Muscle layer of colon (tissue), 2 donors: ENCODE data around the gene FMR1.

ENCODE experiments used
- H3K27ac ChIP-seq: one replicate; pipeline ENCODE4 v1.7.0; 2013; ENCODE audit warnings: low read depth, mild to moderate bottlenecking, low read length, moderate library complexity
- H3K27me3 ChIP-seq, 2 donors: one replicate each; pipeline ENCODE4 v1.7.0; 2013; ENCODE audit warnings: low read length in 2 of 2, mild to moderate bottlenecking in 2 of 2; ENCODE audit not compliant: insufficient read depth in 2 of 2, control insufficient read depth in 1 of 2
- H3K36me3 ChIP-seq: one replicate; pipeline ENCODE4 v1.7.0; 2013; ENCODE audit warnings: mild to moderate bottlenecking, low read length; ENCODE audit not compliant: insufficient read depth
- H3K4me1 ChIP-seq: one replicate; pipeline ENCODE4 v1.7.0; 2013; ENCODE audit warnings: mild to moderate bottlenecking, low read length; ENCODE audit not compliant: insufficient read depth
- H3K4me3 ChIP-seq, 2 donors: one replicate each; pipeline ENCODE4 v1.7.0; 2013; ENCODE audit warnings: low read length in 2 of 2, low read depth in 1 of 2, mild to moderate bottlenecking in 1 of 2, moderate library complexity in 1 of 2
- H3K9ac ChIP-seq: one replicate; pipeline ENCODE4 v1.7.0; 2013; ENCODE audit warnings: low read length
- H3K9me3 ChIP-seq: one replicate; pipeline ENCODE4 v1.7.0; 2013; ENCODE audit warnings: mild to moderate bottlenecking, low read length
- donor health status: abdominal sarcoma.
- donor health status: Adenocarcinoma of cecum.

The FMR1 gene

DNA sequence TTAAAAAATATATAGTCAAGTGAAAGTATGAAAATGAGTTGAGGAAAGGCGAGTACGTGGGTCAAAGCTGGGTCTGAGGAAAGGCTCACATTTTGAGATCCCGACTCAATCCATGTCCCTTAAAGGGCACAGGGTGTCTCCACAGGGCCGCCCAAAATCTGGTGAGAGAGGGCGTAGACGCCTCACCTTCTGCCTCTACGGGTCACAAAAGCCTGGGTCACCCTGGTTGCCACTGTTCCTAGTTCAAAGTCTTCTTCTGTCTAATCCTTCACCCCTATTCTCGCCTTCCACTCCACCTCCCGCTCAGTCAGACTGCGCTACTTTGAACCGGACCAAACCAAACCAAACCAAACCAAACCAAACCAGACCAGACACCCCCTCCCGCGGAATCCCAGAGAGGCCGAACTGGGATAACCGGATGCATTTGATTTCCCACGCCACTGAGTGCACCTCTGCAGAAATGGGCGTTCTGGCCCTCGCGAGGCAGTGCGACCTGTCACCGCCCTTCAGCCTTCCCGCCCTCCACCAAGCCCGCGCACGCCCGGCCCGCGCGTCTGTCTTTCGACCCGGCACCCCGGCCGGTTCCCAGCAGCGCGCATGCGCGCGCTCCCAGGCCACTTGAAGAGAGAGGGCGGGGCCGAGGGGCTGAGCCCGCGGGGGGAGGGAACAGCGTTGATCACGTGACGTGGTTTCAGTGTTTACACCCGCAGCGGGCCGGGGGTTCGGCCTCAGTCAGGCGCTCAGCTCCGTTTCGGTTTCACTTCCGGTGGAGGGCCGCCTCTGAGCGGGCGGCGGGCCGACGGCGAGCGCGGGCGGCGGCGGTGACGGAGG is at the start of gene FMR1:
FMR1 (plus strand) TSS at position 728 of the 831 bp plus-strand sequence. CDS start 261 bp downstream, outside the sequence.
- Histone ChIP-seq H3K9ac (peak within 1 kb of the TSS; percentile 53), H3K9me3 (no peaks in the 10 kb centered on the region), H3K36me3 (no peaks in the 10 kb centered on the region), H3K4me1 (peaks cover 13% of the 10 kb centered on the region), H3K4me3 (peak within 1 kb of the TSS; percentile 49 to 55), H3K27ac (peak within 1 kb of the TSS; percentile 85), H3K27me3 (no peaks in the 10 kb centered on the region)

DNA sequence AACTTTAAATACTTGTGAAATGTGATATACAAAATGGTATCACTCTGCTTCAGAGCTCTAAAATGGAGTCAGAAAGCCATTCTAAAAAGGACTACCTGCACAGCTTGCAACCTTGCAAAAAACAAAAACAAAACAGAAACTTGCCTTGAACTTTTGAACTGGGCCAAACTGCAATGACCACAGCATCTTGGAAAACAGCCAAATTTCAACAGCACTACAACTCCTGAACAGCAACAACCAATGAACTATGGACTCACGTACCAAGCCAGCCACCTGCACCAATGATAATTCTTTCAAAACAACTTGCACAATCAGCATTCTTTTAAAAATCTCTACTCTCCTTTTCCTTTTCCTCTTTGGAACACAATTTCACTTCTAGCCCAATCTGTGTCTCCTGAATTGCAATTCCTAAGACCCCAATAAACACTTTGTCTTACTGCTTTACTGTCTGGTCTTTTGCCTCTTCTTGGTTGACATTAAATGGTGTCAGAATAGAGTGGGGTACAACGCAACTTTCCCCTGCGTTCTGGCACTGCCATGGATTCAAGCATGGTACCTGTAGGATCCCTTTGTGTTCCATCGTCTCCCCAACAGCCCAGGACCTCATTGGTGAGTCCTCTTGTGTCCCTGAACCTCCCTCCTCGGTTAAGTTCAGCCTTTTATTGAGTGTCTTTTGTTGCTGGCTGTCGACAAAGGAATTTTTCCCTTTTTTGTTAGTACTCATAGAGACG is 35.7 kb upstream of the FMR1 start:
- H3K27ac ChIP-seq = no peak overlapping the region
- no peak overlapping the region for H3K4me3 ChIP-seq

DNA sequence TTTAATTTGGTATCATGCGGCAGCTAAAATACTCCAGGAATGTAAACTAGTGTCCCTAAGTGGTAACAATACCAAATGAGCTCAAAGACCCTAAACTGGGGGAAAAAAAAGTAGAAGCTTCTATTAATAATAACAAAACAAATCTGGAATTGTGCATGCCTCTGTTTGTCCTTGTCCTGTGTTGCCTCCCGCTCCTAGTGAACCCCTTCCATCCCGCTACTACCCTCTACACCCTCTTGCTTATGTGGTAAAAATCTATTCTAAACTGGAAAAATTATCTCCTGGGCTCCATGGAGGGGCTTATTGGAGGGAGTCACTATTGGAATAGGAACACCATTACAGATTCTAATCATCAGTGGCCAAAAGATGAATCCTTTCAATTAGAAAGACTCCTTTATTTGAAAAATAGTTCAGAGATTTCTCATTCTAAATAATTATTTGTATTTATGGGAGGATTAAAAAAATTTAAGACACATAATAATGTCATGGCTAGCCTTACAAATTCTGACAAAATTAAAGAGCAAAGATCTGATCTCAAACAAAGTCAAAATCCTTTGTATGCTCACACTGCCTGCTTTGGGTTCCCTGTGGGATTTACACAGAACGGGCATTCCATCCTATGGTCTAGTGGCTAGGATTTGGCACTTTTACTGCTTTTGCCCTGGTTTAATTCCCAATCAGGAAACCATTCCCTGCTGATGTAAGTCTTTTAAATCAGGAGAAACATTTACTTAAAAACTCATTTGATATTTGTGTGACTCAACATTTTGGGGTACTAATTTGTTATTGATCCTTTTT is 34.7 kb upstream of the FMR1 start:
- H3K9ac ChIP-seq = no peak overlapping the region
- H3K4me3 ChIP-seq = no peak overlapping the region
- H3K4me1 ChIP-seq = no peaks in the 10 kb centered on the region
- no peaks in the 10 kb centered on the region for H3K9me3 ChIP-seq
- no peak overlapping the region for H3K27ac ChIP-seq
- H3K36me3 ChIP-seq = no peaks in the 10 kb centered on the region
- no peaks in the 10 kb centered on the region for H3K27me3 ChIP-seq

More for the DNA sequence above, 35.7 kb upstream of the FMR1 start:
- H3K27me3 ChIP-seq = no peaks in the 10 kb centered on the region
- no peaks in the 10 kb centered on the region for H3K4me1 ChIP-seq
- no peak overlapping the region for H3K9ac ChIP-seq
- no peaks in the 10 kb centered on the region for H3K9me3 ChIP-seq
- H3K36me3 ChIP-seq = no peaks in the 10 kb centered on the region

- H3K9ac ChIP-seq = no peak overlapping the region
- no peaks in the 10 kb centered on the region for H3K9me3 ChIP-seq
- no peaks in the 10 kb centered on the region for H3K4me1 ChIP-seq
- H3K36me3 ChIP-seq = no peaks in the 10 kb centered on the region
- no peak overlapping the region for H3K4me3 ChIP-seq
- no peaks in the 10 kb centered on the region for H3K27me3 ChIP-seq
- no peak overlapping the region for H3K27ac ChIP-seq
These were observed 34.0 kb upstream of the FMR1 start for GRCh38 chrX:147877726-147878125.

DNA sequence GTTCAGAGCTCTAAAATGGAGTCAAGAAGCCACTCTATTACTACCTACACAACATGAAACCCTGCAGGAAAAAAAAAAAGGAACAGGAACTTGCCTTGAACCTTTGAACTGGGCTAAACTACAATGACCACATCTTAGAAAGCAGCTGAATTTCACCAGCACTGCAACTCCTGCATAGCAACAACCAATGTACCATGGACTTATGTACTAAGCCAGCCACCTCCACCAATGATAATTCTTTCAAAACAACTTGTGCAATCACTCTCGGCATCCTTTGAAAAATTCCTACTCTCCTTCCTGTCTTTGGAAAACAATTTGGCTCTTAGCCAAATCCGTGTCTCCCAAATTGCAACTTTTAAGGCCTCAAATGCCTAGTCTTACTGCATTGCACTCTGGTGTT is 26.8 kb upstream of the FMR1 start:
- H3K36me3 ChIP-seq = no peaks in the 10 kb centered on the region
- H3K27ac ChIP-seq = no peak overlapping the region
- no peaks in the 10 kb centered on the region for H3K27me3 ChIP-seq
- no peaks in the 10 kb centered on the region for H3K4me1 ChIP-seq
- H3K9me3 ChIP-seq = no peaks in the 10 kb centered on the region
- no peak overlapping the region for H3K4me3 ChIP-seq
- H3K9ac ChIP-seq = no peak overlapping the region

DNA sequence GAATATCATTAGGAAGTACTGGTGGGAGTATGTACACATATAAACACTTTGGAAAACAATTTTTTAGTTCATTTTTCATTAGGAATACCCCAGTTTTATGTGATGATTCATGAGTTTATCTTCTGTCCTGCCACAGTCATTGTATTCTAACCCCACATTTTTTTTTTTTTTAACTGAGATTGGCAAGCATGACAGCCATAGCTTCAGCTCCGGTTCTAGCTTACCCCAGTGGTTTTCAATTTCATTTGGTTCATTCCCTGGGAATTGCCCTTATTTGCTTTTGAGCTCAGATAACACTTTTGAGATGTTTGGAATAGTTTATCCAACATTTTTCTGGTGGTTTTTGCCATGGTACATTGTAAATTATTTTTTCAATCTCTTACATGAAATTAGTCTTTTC is 21.0 kb upstream of the FMR1 start:
- Histone ChIP-seq H3K9me3 (no peaks in the 10 kb centered on the region), H3K4me1 (no peaks in the 10 kb centered on the region), H3K36me3 (no peaks in the 10 kb centered on the region), H3K9ac (no peak overlapping the region), H3K4me3 (no peak overlapping the region), H3K27me3 (no peaks in the 10 kb centered on the region), H3K27ac (no peak overlapping the region)

- no peaks in the 10 kb centered on the region for H3K36me3 ChIP-seq
- no peak overlapping the region for H3K4me3 ChIP-seq
- no peaks in the 10 kb centered on the region for H3K9me3 ChIP-seq
- no peaks in the 10 kb centered on the region for H3K27me3 ChIP-seq
- H3K4me1 ChIP-seq = no peaks in the 10 kb centered on the region
- H3K9ac ChIP-seq = no peak overlapping the region
- H3K27ac ChIP-seq = no peak overlapping the region
These were observed 19.8 kb upstream of the FMR1 start for GRCh38 chrX:147891896-147892295.

DNA sequence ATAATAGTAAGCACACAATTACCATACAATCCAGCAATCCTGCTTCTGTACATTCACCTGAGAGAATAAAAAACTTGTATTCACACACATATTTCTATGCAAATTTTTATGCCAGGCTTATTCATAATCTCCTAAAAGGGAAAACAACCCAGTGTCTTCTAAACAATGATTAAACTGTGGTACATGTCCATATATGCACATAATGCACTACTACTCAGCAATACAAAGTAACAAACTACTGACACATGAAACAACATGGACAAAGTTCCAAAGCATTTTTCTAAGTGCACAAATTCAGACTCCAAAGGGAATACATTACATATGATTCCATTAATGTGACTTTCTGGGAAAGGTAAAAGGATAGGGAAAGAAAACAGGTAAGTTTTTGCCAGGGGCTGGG is 18.0 kb upstream of the FMR1 start:
- H3K4me1 ChIP-seq = no peaks in the 10 kb centered on the region
- no peaks in the 10 kb centered on the region for H3K36me3 ChIP-seq
- H3K27me3 ChIP-seq = no peaks in the 10 kb centered on the region
- H3K9me3 ChIP-seq = no peaks in the 10 kb centered on the region
- no peak overlapping the region for H3K27ac ChIP-seq
- no peak overlapping the region for H3K9ac ChIP-seq
- no peak overlapping the region for H3K4me3 ChIP-seq

DNA sequence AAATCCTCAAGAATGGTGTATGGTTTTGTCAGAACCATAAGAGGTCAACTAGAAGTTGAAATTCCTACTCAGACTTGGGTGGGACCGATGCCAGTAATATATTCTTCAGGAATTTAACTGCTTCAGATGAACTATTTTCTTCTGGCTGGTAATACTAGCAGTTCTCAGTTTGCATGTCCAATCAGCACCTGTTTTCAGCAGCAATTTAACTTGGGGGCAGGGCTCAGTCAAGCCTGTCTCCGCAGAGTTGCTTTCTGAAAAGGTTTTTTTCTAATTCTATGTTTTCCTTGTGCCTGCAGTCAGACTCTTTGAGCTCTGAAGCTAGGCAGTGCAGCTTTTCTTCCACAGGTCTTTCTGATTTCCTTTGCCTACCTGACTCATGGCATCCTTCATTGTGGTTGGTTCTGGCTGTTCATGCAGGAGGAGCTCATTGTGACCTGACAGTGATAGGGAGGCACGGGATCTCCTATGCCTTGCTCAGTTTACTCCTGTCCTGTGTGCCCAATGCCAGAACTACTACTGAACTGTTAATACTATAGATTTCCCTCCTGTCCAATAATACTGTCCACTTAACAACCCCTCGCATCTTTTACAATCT is 17.3 kb upstream of the FMR1 start:
- Histone ChIP-seq H3K36me3 (no peaks in the 10 kb centered on the region), H3K27ac (no peak overlapping the region), H3K9me3 (no peaks in the 10 kb centered on the region), H3K9ac (no peak overlapping the region), H3K27me3 (no peaks in the 10 kb centered on the region), H3K4me3 (no peak overlapping the region), H3K4me1 (no peaks in the 10 kb centered on the region)

DNA sequence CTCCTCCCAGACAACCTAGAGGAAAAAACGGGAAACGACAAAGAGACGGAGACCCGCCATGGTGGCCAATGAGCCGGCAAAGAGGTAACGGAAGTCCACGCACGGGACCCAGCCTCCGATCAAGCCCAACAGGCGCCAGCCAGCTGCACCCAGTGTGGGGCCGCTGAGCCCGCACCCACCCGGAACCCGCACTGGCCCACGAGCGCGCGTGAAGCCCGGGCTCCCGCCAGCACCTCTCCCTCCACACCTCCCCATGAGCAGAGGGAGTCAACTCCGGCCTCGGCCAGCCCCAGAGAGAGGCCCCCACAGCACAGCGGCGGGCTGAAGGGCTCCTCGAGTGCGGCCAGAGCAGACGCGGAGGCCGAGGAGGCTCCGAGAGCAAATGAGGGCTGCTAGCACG is 14.6 kb upstream of the FMR1 start:
- no peaks in the 10 kb centered on the region for H3K36me3 ChIP-seq
- H3K27ac ChIP-seq = no peak overlapping the region
- H3K9me3 ChIP-seq = no peaks in the 10 kb centered on the region
- no peaks in the 10 kb centered on the region for H3K27me3 ChIP-seq
- H3K4me1 ChIP-seq = no peaks in the 10 kb centered on the region
- no peak overlapping the region for H3K9ac ChIP-seq
- H3K4me3 ChIP-seq = no peak overlapping the region

DNA sequence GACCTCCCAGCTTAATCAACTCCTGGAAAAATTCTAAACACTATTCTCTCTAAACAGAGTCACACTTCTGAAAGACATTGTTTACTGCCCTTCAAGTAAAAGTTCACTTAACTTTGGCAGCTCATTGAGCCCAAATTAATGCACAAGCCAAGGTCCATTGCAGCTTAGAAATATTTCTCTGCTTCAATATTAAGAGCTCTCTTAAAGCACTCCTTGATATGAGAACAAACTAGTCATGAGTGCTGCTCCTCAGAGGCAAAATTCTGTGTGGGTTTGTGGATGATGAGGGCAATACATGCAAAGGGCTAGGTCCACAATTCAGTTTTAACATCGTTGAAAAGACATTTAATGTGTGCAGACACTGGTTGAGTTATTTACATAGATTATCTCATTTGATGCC is 12.8 kb upstream of the FMR1 start:
- Histone ChIP-seq H3K4me3 (no peak overlapping the region), H3K9me3 (no peaks in the 10 kb centered on the region), H3K36me3 (no peaks in the 10 kb centered on the region), H3K27me3 (no peaks in the 10 kb centered on the region), H3K4me1 (no peaks in the 10 kb centered on the region), H3K27ac (no peak overlapping the region), H3K9ac (no peak overlapping the region)
